GM21515 (cell line): ENCODE measurements around the gene WWC2.
"Not testable (repeated sequence)": the region's sequence is repeated elsewhere in the genome, so short reads cannot be mapped to it uniquely, and the experiment has no call there.

ENCODE experiments used
- ATAC-seq: cut with Tn5 transposase; IDR thresholded peaks from one replicate; pipeline ENCODE4 v1.9.1; 2021; ENCODE audit not compliant: unreplicated experiment

The WWC2 gene

GRCh38 chr4:183100298-183100599 is 1.2 kb downstream of the WWC2 start:
- ATAC-seq: no peak

GRCh38 chr4:183100827-183101226 is 1.8 kb downstream of the WWC2 start:
- no peak for ATAC-seq

- no peak for ATAC-seq
Measured at GRCh38 chr4:183101956-183102480, 3.0 kb downstream of the WWC2 start.

- ATAC-seq: no peak
Measured at GRCh38 chr4:183105092-183105491, 6.0 kb downstream of the WWC2 start.

- ATAC-seq: no peak
Measured at GRCh38 chr4:183106839-183107238, 7.8 kb downstream of the WWC2 start.

- ATAC-seq: no peak
Measured at GRCh38 chr4:183107891-183108459, 8.9 kb downstream of the WWC2 start.

- no peak for ATAC-seq
Measured at GRCh38 chr4:183110244-183110643, 11.2 kb downstream of the WWC2 start.

- no peak for ATAC-seq
Measured at GRCh38 chr4:183111452-183111885, 12.4 kb downstream of the WWC2 start.

- ATAC-seq: no peak
Measured at GRCh38 chr4:183118141-183118540, 19.1 kb downstream of the WWC2 start.

- ATAC-seq: no peak
Measured at GRCh38 chr4:183118585-183118984, 19.5 kb downstream of the WWC2 start.

GRCh38 chr4:183121660-183122059 is 22.6 kb downstream of the WWC2 start:
- ATAC-seq: not testable (repeated sequence)

GRCh38 chr4:183124228-183124627 is 25.2 kb downstream of the WWC2 start:
- no peak for ATAC-seq

GRCh38 chr4:183124865-183125264 is 25.8 kb downstream of the WWC2 start:
- no peak for ATAC-seq

GRCh38 chr4:183129125-183129524 is 30.1 kb downstream of the WWC2 start:
- no peak for ATAC-seq

GRCh38 chr4:183129675-183130074 is 30.6 kb downstream of the WWC2 start:
- ATAC-seq: no peak

- no peak for ATAC-seq
Measured at GRCh38 chr4:183130328-183131155, 31.5 kb downstream of the WWC2 start.

- no peak for ATAC-seq
Measured at GRCh38 chr4:183132081-183132480, 33.0 kb downstream of the WWC2 start.

GRCh38 chr4:183132865-183133264 is 33.8 kb downstream of the WWC2 start:
- ATAC-seq: no peak

GRCh38 chr4:183136855-183137254 is 37.8 kb downstream of the WWC2 start:
- ATAC-seq: no peak

- no peak for ATAC-seq
Measured at GRCh38 chr4:183139058-183139750, 40.1 kb downstream of the WWC2 start.

- ATAC-seq: no peak
Measured at GRCh38 chr4:183139972-183140570, 41.0 kb downstream of the WWC2 start.

- ATAC-seq: no peak
Measured at GRCh38 chr4:183140911-183141320, 41.9 kb downstream of the WWC2 start.
